K562 (cell line): ENCODE data around the gene L3MBTL3.

Experiments used
- ATF7 ChIP-seq: fragments of 450-650 bp; IDR thresholded peaks from 2 replicates; pipeline ENCODE4 v1.7.1; 2014; ENCODE audit warnings: mild to moderate bottlenecking, moderate library complexity
- CTCF ChIP-seq, 3 experiments: IDR thresholded peaks in 2 of 3; conservative IDR thresholded peaks in 1 of 3; 2 replicates each; pipeline ENCODE4 v1.5.1; 2011 to 2012; ENCODE audit warnings: low read length in 3 of 3, mild to moderate bottlenecking in 3 of 3, control low read depth in 2 of 3, improper control_type of control experiment in 1 of 3, inconsistent platforms in 1 of 3, low read depth in 1 of 3, mixed read lengths in 1 of 3, moderate library complexity in 1 of 3; ENCODE audit not compliant: insufficient read depth in 2 of 3
- PBX2 ChIP-seq, 2 experiments: IDR thresholded peaks in 1 of 2; conservative IDR thresholded peaks in 1 of 2; 2 replicates each; pipeline ENCODE4 v1.6.1; 2016; ENCODE audit warnings: low read depth in 2 of 2, mild to moderate bottlenecking in 1 of 2, missing compliant biosample characterization in 1 of 2, missing genetic modification characterization in 1 of 2, moderate library complexity in 1 of 2
- PHB2 ChIP-seq: fragments of 450-650 bp; IDR thresholded peaks from 2 replicates; pipeline ENCODE4 v1.6.1; 2017; ENCODE audit warnings: low read depth
- POLR2AphosphoS5 ChIP-seq: IDR thresholded peaks from 2 replicates; pipeline ENCODE4 v1.6.1; 2011; ENCODE audit warnings: mild to moderate bottlenecking, low read depth, low read length, moderate library complexity; ENCODE audit not compliant: control insufficient read depth, insufficient read depth
- TAF1 ChIP-seq: IDR thresholded peaks from 2 replicates; pipeline ENCODE4 v1.6.1; 2011; ENCODE audit warnings: mild to moderate bottlenecking, low read length, moderate library complexity; ENCODE audit not compliant: insufficient read depth, control insufficient read depth, severe bottlenecking; ENCODE audit errors: extremely low read depth
- ZNF764 ChIP-seq: fragments of 250-450 bp; sonication (Bioruptor Pico); IDR thresholded peaks from 2 replicates; pipeline ENCODE4 v1.4.0; 2020; ENCODE audit warnings: low read depth, mild to moderate bottlenecking, moderate library complexity

- peak in 2 of 3 experiments; percentile 15 to 36; a peak in 3 of 6 replicates for TF ChIP-seq CTCF (IDR thresholded peaks at IDR 0.05 in 2 of 3, conservative IDR thresholded peaks at IDR 0.05 in 1 of 3; ENCODE audit: insufficient read depth in 2 of 3, low read depth in 1 of 3, low read length in 3 of 3)
- TF ChIP-seq PBX2 (CRISPR knock-in tag; IDR thresholded peaks at IDR 0.05; ENCODE audit: low read depth): no peak
- TF ChIP-seq PBX2 (tag; conservative IDR thresholded peaks at IDR 0.05; ENCODE audit: low read depth): no peak
- no peak for TF ChIP-seq TAF1
- no peak for TF ChIP-seq PHB2
- TF ChIP-seq ZNF764 (CRISPR knock-in tag): no peak
- no peak for TF ChIP-seq POLR2AphosphoS5
- TF ChIP-seq ATF7: no peak
Measured at GRCh38 chr6:129981598-129981997, 36.8 kb upstream of the L3MBTL3 start.
